SK-N-SH (cell line): Measurements from ENCODE around the gene CYFIP2.

Source experiments
- CTCF ChIP-seq: fragments of 200-600 bp; sonication (generic); IDR thresholded peaks from 2 replicates; pipeline ENCODE4 v1.6.1; 2017; ENCODE audit warnings: antibody characterized with exemption, mild to moderate bottlenecking, moderate library complexity
- EZH2phosphoT487 ChIP-seq: fragments of 200-600 bp; sonication (generic); IDR thresholded peaks from 2 replicates; pipeline ENCODE4 v1.6.1; 2017; ENCODE audit warnings: low read depth, mixed run types, mild to moderate bottlenecking, antibody characterized with exemption, moderate library complexity, borderline replicate concordance
- MAX ChIP-seq: IDR thresholded peaks from 2 replicates; pipeline ENCODE4 v1.4.0; 2012; ENCODE audit warnings: low read depth
- POLR2AphosphoS5 ChIP-seq: IDR thresholded peaks from 2 replicates; pipeline ENCODE4 v1.6.1; 2012; ENCODE audit warnings: low read depth, low read length
- RAD21 ChIP-seq: IDR thresholded peaks from 2 replicates; pipeline ENCODE4 v1.6.1; 2012; ENCODE audit warnings: mild to moderate bottlenecking, low read length
- REST ChIP-seq: IDR thresholded peaks from 2 replicates; pipeline ENCODE4 v1.6.1; 2012; ENCODE audit warnings: mild to moderate bottlenecking, low read depth, low read length, moderate library complexity
- TAF1 ChIP-seq: IDR thresholded peaks from 2 replicates; pipeline ENCODE4 v1.6.1; 2012; ENCODE audit warnings: low read depth, mild to moderate bottlenecking, low read length, moderate library complexity, borderline replicate concordance
- USF1 ChIP-seq: IDR thresholded peaks from 2 replicates; pipeline ENCODE4 v1.4.0; 2012; ENCODE audit warnings: low read depth, borderline replicate concordance
- YY1 ChIP-seq: IDR thresholded peaks from 2 replicates; pipeline ENCODE4 v1.4.0; 2012; ENCODE audit warnings: low read depth, mild to moderate bottlenecking

- no peak for TF ChIP-seq RAD21
- no peak for TF ChIP-seq CTCF
- no peak for TF ChIP-seq TAF1
- no peak for TF ChIP-seq POLR2AphosphoS5
- TF ChIP-seq REST, result no peak
- no peak for TF ChIP-seq EZH2phosphoT487
- TF ChIP-seq YY1, result no peak
- no peak for TF ChIP-seq USF1
- no peak for TF ChIP-seq MAX
These were observed 73.5 kb downstream of the CYFIP2 start for GRCh38 chr5:157339409-157339808.
